ENCODE results near the gene ACVR1C.
"Not testable (repeated sequence)": the region's sequence is repeated elsewhere in the genome, so short reads cannot be mapped to it uniquely, and the experiment has no call there.

ACVR1C gene

GRCh38 chr2:157593411-157593810 is 35.3 kb downstream of the ACVR1C start:
- DNase-seq (ENCODE audit: low spot score) = no peak
- no peak for TF ChIP-seq CTCF (IDR thresholded peaks at IDR 0.05; ENCODE audit: borderline replicate concordance, control extremely low read depth, extremely low read depth, insufficient read depth, missing control alignments)
- in situ Hi-C loops (cut with MboI; ENCODE audit: low sequenced_read_pairs, unreplicated experiment) = loop anchor here (10.0 kb wide), 1 partner anchor 289 kb away; no protein-coding TSS in a partner anchor

DNA sequence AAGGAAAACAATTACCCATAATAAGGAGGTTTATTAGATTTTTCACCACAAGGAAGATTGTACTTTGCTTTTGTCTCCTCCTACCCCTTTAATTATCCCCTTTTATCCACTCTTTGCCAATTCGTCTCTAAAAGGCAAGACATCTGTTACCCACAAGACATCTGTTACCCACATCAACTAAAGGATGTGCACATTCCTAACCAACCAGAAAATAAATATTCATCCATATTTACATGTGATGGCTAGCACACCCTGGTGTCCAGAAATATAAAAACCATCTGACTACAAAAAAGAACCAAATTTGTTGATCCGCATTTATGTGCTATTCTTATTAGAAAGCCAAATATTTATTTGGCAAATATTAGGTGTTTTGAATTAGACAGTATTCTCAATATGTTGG is 35.7 kb downstream of the ACVR1C start:
- in situ Hi-C loops (cut with MboI; ENCODE audit: low sequenced_read_pairs, unreplicated experiment) = loop anchor here (10.0 kb wide), 1 partner anchor 288 kb away; no protein-coding TSS in a partner anchor
- no peak for DNase-seq (ENCODE audit: low spot score)
- TF ChIP-seq CTCF (IDR thresholded peaks at IDR 0.05; ENCODE audit: borderline replicate concordance, control extremely low read depth, extremely low read depth, insufficient read depth, missing control alignments) = no peak

DNA sequence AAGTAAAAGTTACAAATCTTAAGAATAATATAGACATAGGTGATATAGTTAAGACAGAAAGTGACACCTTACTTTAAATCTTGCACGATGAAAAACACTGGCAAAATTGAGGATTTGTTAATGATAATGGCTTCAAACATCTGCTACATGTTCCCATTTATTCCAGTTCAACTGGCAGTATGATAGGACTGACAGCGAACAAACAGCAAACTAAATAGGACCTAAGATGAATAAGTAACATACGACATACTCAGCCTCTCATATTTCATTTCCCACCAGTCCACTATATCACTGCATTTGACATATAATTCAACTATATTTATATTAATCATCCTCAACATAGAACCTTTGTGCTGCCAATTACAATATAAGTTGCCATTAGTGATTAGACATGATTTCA is 36.3 kb downstream of the ACVR1C start:
- no peak for TF ChIP-seq CTCF (IDR thresholded peaks at IDR 0.05; ENCODE audit: borderline replicate concordance, control extremely low read depth, extremely low read depth, insufficient read depth, missing control alignments)
- in situ Hi-C loops (cut with MboI; ENCODE audit: low sequenced_read_pairs, unreplicated experiment) = loop anchor here (10.0 kb wide), 1 partner anchor 288 kb away; no protein-coding TSS in a partner anchor
- no peak for DNase-seq (ENCODE audit: low spot score)

DNA sequence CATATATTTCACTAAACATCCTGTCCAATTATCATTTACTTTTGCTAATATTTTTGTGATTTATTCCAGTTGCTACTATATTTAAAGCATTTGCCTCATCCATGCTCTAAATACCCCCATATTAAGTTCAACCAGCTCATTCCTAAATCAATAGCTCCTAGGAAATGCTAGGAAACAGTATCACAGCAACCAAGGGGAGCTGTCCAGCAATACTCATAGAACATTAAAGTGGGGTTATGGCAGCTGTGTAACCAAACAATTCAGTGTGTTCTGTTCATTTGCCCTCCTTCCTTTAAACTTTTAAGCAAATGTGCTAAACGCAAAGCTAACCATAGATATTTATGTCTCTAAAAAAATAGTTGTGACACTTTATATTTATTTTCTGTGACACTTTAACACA is 41.1 kb downstream of the ACVR1C start:
- in situ Hi-C loops (cut with MboI; ENCODE audit: low sequenced_read_pairs, unreplicated experiment) = no loop called here
- DNase-seq (ENCODE audit: low spot score) = no peak

DNA sequence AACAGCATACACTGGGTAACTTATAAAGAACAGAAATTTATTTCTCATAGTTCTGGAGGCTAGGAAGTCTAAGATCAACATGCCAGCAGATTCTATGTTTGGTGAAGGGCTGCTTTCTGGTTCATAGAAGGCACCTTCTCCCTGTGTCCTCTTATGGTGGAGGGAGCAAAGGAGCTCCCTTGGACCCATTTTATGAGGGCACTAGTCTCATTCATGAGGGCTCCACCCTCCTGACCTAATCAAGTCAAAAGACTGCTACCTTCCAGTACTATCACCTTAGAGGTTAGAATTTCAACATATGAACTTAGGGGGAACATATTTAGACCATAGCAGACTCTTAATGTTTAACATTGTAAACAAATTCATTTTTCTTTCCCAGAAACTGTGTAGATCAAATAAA is 54.5 kb downstream of the ACVR1C start:
- TF ChIP-seq CTCF (IDR thresholded peaks at IDR 0.05; ENCODE audit: borderline replicate concordance, control extremely low read depth, extremely low read depth, insufficient read depth, missing control alignments) = no peak
- DNase-seq (ENCODE audit: low spot score) = no peak
- in situ Hi-C loops (cut with MboI; ENCODE audit: low sequenced_read_pairs, unreplicated experiment) = no loop called here

More for the DNA sequence above, 41.1 kb downstream of the ACVR1C start:
- TF ChIP-seq CTCF (IDR thresholded peaks at IDR 0.05; ENCODE audit: borderline replicate concordance, control extremely low read depth, extremely low read depth, insufficient read depth, missing control alignments) = no peak

GRCh38 chr2:157572725-157573124 is 55.9 kb downstream of the ACVR1C start:
- in situ Hi-C loops (cut with MboI; ENCODE audit: low sequenced_read_pairs, unreplicated experiment) = no loop called here
- no peak for DNase-seq (ENCODE audit: low spot score)
- no peak for TF ChIP-seq CTCF (IDR thresholded peaks at IDR 0.05; ENCODE audit: borderline replicate concordance, control extremely low read depth, extremely low read depth, insufficient read depth, missing control alignments)

- in situ Hi-C loops (cut with MboI; ENCODE audit: low sequenced_read_pairs, unreplicated experiment); DNase-seq (ENCODE audit: low spot score): not testable (repeated sequence)
Observed at GRCh38 chr2:157566623-157567022, 62.0 kb downstream of the ACVR1C start.

DNA sequence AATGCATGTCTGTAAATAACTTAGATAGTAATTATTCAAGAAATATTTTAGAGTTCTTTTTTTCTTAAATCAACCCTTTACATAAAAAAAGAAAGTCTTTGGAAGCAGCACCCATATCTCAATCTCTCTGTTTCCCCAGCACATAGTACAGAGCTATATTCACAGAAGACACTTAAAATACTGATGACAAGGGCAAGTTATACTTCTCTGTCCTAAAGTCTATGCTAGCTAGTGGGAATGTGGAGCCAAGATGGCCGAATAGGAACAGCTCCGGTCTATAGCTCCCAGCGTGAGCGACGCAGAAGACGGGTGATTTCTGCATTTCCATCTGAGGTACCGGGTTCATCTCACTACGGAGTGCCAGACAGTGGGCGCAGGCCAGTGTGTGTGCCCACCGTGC is 62.6 kb downstream of the ACVR1C start:
- DNase-seq (ENCODE audit: low spot score); in situ Hi-C loops (cut with MboI; ENCODE audit: low sequenced_read_pairs, unreplicated experiment): not testable (repeated sequence)
